Left lobe of liver (tissue), 2 donors: ENCODE measurements around the gene SLC66A2. TPM values are rescaled to one million over a fixed set of nuclear protein-coding genes. Genes with fewer than 3 reads are reported as not detected.
"Not testable (repeated sequence)": the region's sequence is repeated elsewhere in the genome, so short reads cannot be mapped to it uniquely, and the experiment has no call there.

ENCODE experiments used
- ATAC-seq: fragments of 200-7000 bp; cut with Tn5 transposase; one replicate; pipeline ENCODE4 v1.9.1; 2020; ENCODE audit warnings: mild to moderate bottlenecking, moderate library complexity
- DNase-seq: peaks from one replicate; pipeline ENCODE4 v3.0.0-alpha.2; 2020; ENCODE audit warnings: low spot score
- total RNA-seq: library from RNA; stranded (reverse); gene quantifications from one replicate; pipeline ENCODE4 v1.2.1, GENCODE V29; 2021
- donor health status: DM: no; HTN: no; CAD: no; lungs with moderate emphysema.
- donor health status: DM: no; HTN: yes; CAD: no.

Gene SLC66A2
- 140 TPM for total RNA-seq

GRCh38 chr18:79951545-79952455 lies at the start of gene SLC66A2:
TSS of gene SLC66A2 (minus strand) at chr18:79951653. CDS start at chr18:79950926, 727 bp downstream.
- DNase-seq (peak; percentile 97), ATAC-seq (peak; percentile 77)

- ATAC-seq (no peak), DNase-seq (no peak)
These were observed 49.4 kb upstream of the SLC66A2 start for GRCh38 chr18:80000877-80001276.

GRCh38 chr18:79999701-80000100 lies 48.2 kb upstream of the SLC66A2 start:
- ATAC-seq, DNase-seq: not testable (repeated sequence)

- no peak for ATAC-seq
- DNase-seq = no peak
These were observed 40.0 kb upstream of the SLC66A2 start for GRCh38 chr18:79991494-79991893.

GRCh38 chr18:79989195-79989497 lies 37.7 kb upstream of the SLC66A2 start:
- ATAC-seq = no peak
- no peak for DNase-seq

GRCh38 chr18:79988451-79989194 lies 37.2 kb upstream of the SLC66A2 start, which contains the start of gene TXNL4A:
TSS of gene TXNL4A (minus strand) at chr18:79988563. CDS start at chr18:79988392, 171 bp downstream.
- DNase-seq (peak; percentile 91), ATAC-seq (peak; percentile 97)

- DNase-seq (no peak), ATAC-seq (peak; percentile 75)
These were observed 36.6 kb upstream of the SLC66A2 start for GRCh38 chr18:79988071-79988450.

GRCh38 chr18:79987566-79987965 lies 36.1 kb upstream of the SLC66A2 start:
- DNase-seq (no peak), ATAC-seq (no peak)

GRCh38 chr18:79986726-79987125 lies 35.3 kb upstream of the SLC66A2 start:
- ATAC-seq = no peak
- no peak for DNase-seq

- ATAC-seq (no peak), DNase-seq (no peak)
These were observed 33.7 kb upstream of the SLC66A2 start for GRCh38 chr18:79985172-79985571.

GRCh38 chr18:79983793-79984192 lies 32.3 kb upstream of the SLC66A2 start:
- no peak for DNase-seq
- ATAC-seq = no peak

GRCh38 chr18:79983253-79983652 lies 31.8 kb upstream of the SLC66A2 start:
- peak; percentile 45 for ATAC-seq
- no peak for DNase-seq

GRCh38 chr18:79982736-79983135 lies 31.3 kb upstream of the SLC66A2 start:
- ATAC-seq (peak; percentile 25), DNase-seq (no peak)

- DNase-seq = no peak
- no peak for ATAC-seq
These were observed 29.1 kb upstream of the SLC66A2 start for GRCh38 chr18:79980585-79980984.

GRCh38 chr18:79979843-79980242 lies 28.4 kb upstream of the SLC66A2 start:
- no peak for DNase-seq
- no peak for ATAC-seq

GRCh38 chr18:79975985-79976680 lies 24.7 kb upstream of the SLC66A2 start:
- peak; percentile 85 for DNase-seq

GRCh38 chr18:79975043-79975442 lies 23.6 kb upstream of the SLC66A2 start:
- DNase-seq (no peak), ATAC-seq (no peak)

More at GRCh38 chr18:79975985-79976680, 24.7 kb upstream of the SLC66A2 start:
- ATAC-seq = peak; percentile 92

GRCh38 chr18:79974025-79974654 lies 22.7 kb upstream of the SLC66A2 start:
- no peak for DNase-seq
- no peak for ATAC-seq

GRCh38 chr18:79973517-79973916 lies 22.1 kb upstream of the SLC66A2 start:
- ATAC-seq (no peak), DNase-seq (no peak)

GRCh38 chr18:79972720-79973119 lies 21.3 kb upstream of the SLC66A2 start:
- ATAC-seq = no peak
- DNase-seq = no peak

- no peak for DNase-seq
- ATAC-seq = no peak
These were observed 20.5 kb upstream of the SLC66A2 start for GRCh38 chr18:79971986-79972385.
